ENCODE data around the gene PUDP.
A peak's percentile ranks its signal among the peaks of the same experiment; 100 is the strongest.

PUDP gene

GRCh38 chrX:7139202-7140081, 8.5 kb downstream of the PUDP start:
- no peaks in the 10 kb centered on the region for H3K9me3 ChIP-seq (ENCODE audit: control extremely low read depth in 1 of 5, control insufficient read depth in 4 of 5, insufficient read depth in 2 of 5, low read depth in 1 of 5, low read length in 4 of 5)
- peaks cover 0 to 2% (median 1%) of the 10 kb centered on the region in 4 experiments for H3K36me3 ChIP-seq (ENCODE audit: control insufficient read depth in 4 of 4, insufficient read depth in 4 of 4, low read length in 3 of 4)
- POLR2A ChIA-PET, result no interaction called here
- H3K27ac ChIP-seq (ENCODE audit: insufficient read depth in 1 of 2, low read depth in 1 of 2, low read length in 2 of 2, poor library complexity in 1 of 2, severe bottlenecking in 2 of 2), result no peak overlapping the region
- DNase-seq, result no peak
- no peaks in the 10 kb centered on the region for H3K27me3 ChIP-seq (replicated peaks in 2 of 5; ENCODE audit: control insufficient read depth in 4 of 5, insufficient read depth in 5 of 5, low read length in 4 of 5)
- H3K4me1 ChIP-seq (ENCODE audit: control extremely low read depth in 1 of 4, control insufficient read depth in 4 of 4, insufficient read depth in 4 of 4, low read length in 3 of 4), result no peaks in the 10 kb centered on the region
- CTCF ChIA-PET, result no interaction called here
- WGBS (ENCODE audit: insufficient coverage), result 96% methylated on average over 8 of the region's 9 CpGs
- H3K4me3 ChIP-seq (ENCODE audit: control insufficient read depth in 1 of 7, extremely low read depth in 1 of 7, insufficient read depth in 4 of 7, low read depth in 2 of 7, low read length in 6 of 7), result no peak overlapping the region

- CTCF ChIA-PET, result no interaction called here
Observed at GRCh38 chrX:7134981-7135380, 13.0 kb downstream of the PUDP start.

GRCh38 chrX:7133050-7133440, 14.9 kb downstream of the PUDP start:
- CTCF ChIA-PET, result interaction anchor here (0.6 kb wide), 1 partner anchor 24 kb away, joined by 3 read pairs; no protein-coding TSS in a partner anchor
- peaks cover 0 to 12% (median 7%) of the 10 kb centered on the region in 4 experiments for H3K4me1 ChIP-seq (ENCODE audit: control extremely low read depth in 1 of 4, control insufficient read depth in 4 of 4, insufficient read depth in 4 of 4, low read length in 3 of 4)
- WGBS (ENCODE audit: insufficient coverage), result 64% methylated on average over 8 of the region's 8 CpGs
- peaks cover 0 to 2% (median 0%) of the 10 kb centered on the region in 5 experiments for H3K9me3 ChIP-seq (ENCODE audit: control extremely low read depth in 1 of 5, control insufficient read depth in 4 of 5, insufficient read depth in 2 of 5, low read depth in 1 of 5, low read length in 4 of 5)
- no peak overlapping the region for H3K27ac ChIP-seq (ENCODE audit: insufficient read depth in 1 of 2, low read depth in 1 of 2, low read length in 2 of 2, poor library complexity in 1 of 2, severe bottlenecking in 2 of 2)
- no peaks in the 10 kb centered on the region for H3K36me3 ChIP-seq (ENCODE audit: control insufficient read depth in 4 of 4, insufficient read depth in 4 of 4, low read length in 3 of 4)
- no peak overlapping the region for H3K4me3 ChIP-seq (ENCODE audit: control insufficient read depth in 1 of 7, extremely low read depth in 1 of 7, insufficient read depth in 4 of 7, low read depth in 2 of 7, low read length in 6 of 7)
- no peaks in the 10 kb centered on the region for H3K27me3 ChIP-seq (replicated peaks in 2 of 5; ENCODE audit: control insufficient read depth in 4 of 5, insufficient read depth in 5 of 5, low read length in 4 of 5)
- DNase-seq, result no peak
- POLR2A ChIA-PET, result interaction anchor here (0.6 kb wide), 1 partner anchor 72 kb away, joined by 3 read pairs; no protein-coding TSS in a partner anchor

More at GRCh38 chrX:7134981-7135380, 13.0 kb downstream of the PUDP start:
- Histone ChIP-seq H3K4me1 (ENCODE audit: control extremely low read depth in 1 of 4, control insufficient read depth in 4 of 4, insufficient read depth in 4 of 4, low read length in 3 of 4) (peaks cover 0 to 12% (median 7%) of the 10 kb centered on the region in 4 experiments), H3K36me3 (ENCODE audit: control insufficient read depth in 4 of 4, insufficient read depth in 4 of 4, low read length in 3 of 4) (peaks cover 0 to 2% (median 1%) of the 10 kb centered on the region in 4 experiments), H3K4me3 (ENCODE audit: control insufficient read depth in 1 of 7, extremely low read depth in 1 of 7, insufficient read depth in 4 of 7, low read depth in 2 of 7, low read length in 6 of 7) (no peak overlapping the region), H3K27ac (ENCODE audit: insufficient read depth in 1 of 2, low read depth in 1 of 2, low read length in 2 of 2, poor library complexity in 1 of 2, severe bottlenecking in 2 of 2) (no peak overlapping the region), H3K27me3 (replicated peaks in 2 of 5; ENCODE audit: control insufficient read depth in 4 of 5, insufficient read depth in 5 of 5, low read length in 4 of 5) (no peaks in the 10 kb centered on the region), H3K9me3 (ENCODE audit: control extremely low read depth in 1 of 5, control insufficient read depth in 4 of 5, insufficient read depth in 2 of 5, low read depth in 1 of 5, low read length in 4 of 5) (no peaks in the 10 kb centered on the region)
- POLR2A ChIA-PET, result no interaction called here
- DNase-seq, result no peak
- 94% methylated on average over 2 of the region's 2 CpGs for WGBS (ENCODE audit: insufficient coverage)

GRCh38 chrX:7132335-7133049, 15.5 kb downstream of the PUDP start:
- POLR2A ChIA-PET, result no interaction called here
- DNase-seq, result peak; percentile 21 to 55 (median 51)

GRCh38 chrX:7131621-7132020, 16.3 kb downstream of the PUDP start:
- H3K27ac ChIP-seq (ENCODE audit: insufficient read depth in 1 of 2, low read depth in 1 of 2, low read length in 2 of 2, poor library complexity in 1 of 2, severe bottlenecking in 2 of 2), result no peak overlapping the region
- ChIA-PET CTCF (no interaction called here), POLR2A (no interaction called here)
- DNase-seq, result no peak
- H3K9me3 ChIP-seq (ENCODE audit: control extremely low read depth in 1 of 5, control insufficient read depth in 4 of 5, insufficient read depth in 2 of 5, low read depth in 1 of 5, low read length in 4 of 5), result peaks cover 0 to 2% (median 0%) of the 10 kb centered on the region in 5 experiments
- H3K27me3 ChIP-seq (replicated peaks in 2 of 5; ENCODE audit: control insufficient read depth in 4 of 5, insufficient read depth in 5 of 5, low read length in 4 of 5), result no peaks in the 10 kb centered on the region
- no peak overlapping the region for H3K4me3 ChIP-seq (ENCODE audit: control insufficient read depth in 1 of 7, extremely low read depth in 1 of 7, insufficient read depth in 4 of 7, low read depth in 2 of 7, low read length in 6 of 7)
- H3K4me1 ChIP-seq (ENCODE audit: control extremely low read depth in 1 of 4, control insufficient read depth in 4 of 4, insufficient read depth in 4 of 4, low read length in 3 of 4), result peaks cover 0 to 12% (median 7%) of the 10 kb centered on the region in 4 experiments
- WGBS (ENCODE audit: insufficient coverage), result 87% methylated on average over 10 of the region's 13 CpGs
- H3K36me3 ChIP-seq (ENCODE audit: control insufficient read depth in 4 of 4, insufficient read depth in 4 of 4, low read length in 3 of 4), result peaks cover 0 to 4% (median 0%) of the 10 kb centered on the region in 4 experiments

More at GRCh38 chrX:7132335-7133049, 15.5 kb downstream of the PUDP start:
- Histone ChIP-seq H3K9me3 (ENCODE audit: control extremely low read depth in 1 of 5, control insufficient read depth in 4 of 5, insufficient read depth in 2 of 5, low read depth in 1 of 5, low read length in 4 of 5) (peaks cover 0 to 2% (median 0%) of the 10 kb centered on the region in 5 experiments), H3K4me3 (ENCODE audit: control insufficient read depth in 1 of 7, extremely low read depth in 1 of 7, insufficient read depth in 4 of 7, low read depth in 2 of 7, low read length in 6 of 7) (no peak overlapping the region), H3K27ac (ENCODE audit: insufficient read depth in 1 of 2, low read depth in 1 of 2, low read length in 2 of 2, poor library complexity in 1 of 2, severe bottlenecking in 2 of 2) (no peak overlapping the region), H3K36me3 (ENCODE audit: control insufficient read depth in 4 of 4, insufficient read depth in 4 of 4, low read length in 3 of 4) (no peaks in the 10 kb centered on the region), H3K4me1 (ENCODE audit: control extremely low read depth in 1 of 4, control insufficient read depth in 4 of 4, insufficient read depth in 4 of 4, low read length in 3 of 4) (peaks cover 0 to 12% (median 7%) of the 10 kb centered on the region in 4 experiments), H3K27me3 (replicated peaks in 2 of 5; ENCODE audit: control insufficient read depth in 4 of 5, insufficient read depth in 5 of 5, low read length in 4 of 5) (no peaks in the 10 kb centered on the region)
- 89% methylated on average over 3 of the region's 3 CpGs for WGBS (ENCODE audit: insufficient coverage)
- CTCF ChIA-PET, result interaction anchor here (0.6 kb wide), 1 partner anchor 23 kb away, joined by 3 read pairs; no protein-coding TSS in a partner anchor

GRCh38 chrX:7127056-7127455, 20.9 kb downstream of the PUDP start:
- POLR2A ChIA-PET, result no interaction called here
- no peak for DNase-seq
- H3K27ac ChIP-seq (ENCODE audit: insufficient read depth in 1 of 2, low read depth in 1 of 2, low read length in 2 of 2, poor library complexity in 1 of 2, severe bottlenecking in 2 of 2), result no peak overlapping the region
- no peaks in the 10 kb centered on the region for H3K4me1 ChIP-seq (ENCODE audit: control extremely low read depth in 1 of 4, control insufficient read depth in 4 of 4, insufficient read depth in 4 of 4, low read length in 3 of 4)
- H3K27me3 ChIP-seq (replicated peaks in 2 of 5; ENCODE audit: control insufficient read depth in 4 of 5, insufficient read depth in 5 of 5, low read length in 4 of 5), result no peaks in the 10 kb centered on the region
- H3K9me3 ChIP-seq (ENCODE audit: control extremely low read depth in 1 of 5, control insufficient read depth in 4 of 5, insufficient read depth in 2 of 5, low read depth in 1 of 5, low read length in 4 of 5), result peaks cover 0 to 6% (median 0%) of the 10 kb centered on the region in 5 experiments
- peaks cover 0 to 8% (median 0%) of the 10 kb centered on the region in 4 experiments for H3K36me3 ChIP-seq (ENCODE audit: control insufficient read depth in 4 of 4, insufficient read depth in 4 of 4, low read length in 3 of 4)
- no CpG with 5 or more reads among the region's 2 CpGs for WGBS (ENCODE audit: insufficient coverage)
- CTCF ChIA-PET, result no interaction called here
- H3K4me3 ChIP-seq (ENCODE audit: control insufficient read depth in 1 of 7, extremely low read depth in 1 of 7, insufficient read depth in 4 of 7, low read depth in 2 of 7, low read length in 6 of 7), result no peak overlapping the region
